ENCODE data around the gene CC2D1B. TPM values are rescaled to one million over a fixed set of nuclear protein-coding genes. Genes with fewer than 3 reads are reported as not detected.

The CC2D1B gene
- total RNA-seq (2011; cell fraction: chromatin; rRNA removed; ENCODE audit: low replicate concordance), result 70.2 and 156 TPM in 2 replicates
- total RNA-seq (2011; cell fraction: nucleolus; rRNA removed), result 81.2 and 87.4 TPM in 2 replicates
- total RNA-seq (2011; cell fraction: nucleoplasm; rRNA removed), result 68.6 and 74.7 TPM in 2 replicates
- total RNA-seq (2014; rRNA removed) (25.5 and 29.7 TPM in 2 replicates), total RNA-seq (2014; rRNA removed; fragmentation: Illumina TruSeq; extraction: Trizol) (19.4 and 20.2 TPM in 2 replicates), total RNA-seq (2015; rRNA removed; fragmentation: Illumina TruSeq; extraction: Trizol) (25.3 and 28.6 TPM in 2 replicates), total RNA-seq (2021) (27.7 and 33.6 TPM in 2 replicates), polyA plus RNA-seq (2011; rRNA removed) (12.6 and 18.9 TPM in 2 replicates), polyA plus RNA-seq (2014; fragmentation: Illumina TruSeq; extraction: Trizol) (21.1 and 25.8 TPM in 2 replicates), polyA plus RNA-seq (2014; fragmentation: Nextera tagmentation; extraction: Ambion mirVana) (1 to 10 TPM; 1.2 to 1.5 TPM), polyA plus RNA-seq (2014; rRNA removed) (22.7 and 25.6 TPM in 2 replicates), polyA minus RNA-seq (2011; rRNA and poly(A)+ RNA removed) (11.8 and 12.0 TPM in 2 replicates), Bru-seq, nascent RNA (percentile 82 among the genes with signal in this experiment), BruChase-seq, experiment 1, labeled RNA remaining after a 2-hour chase (percentile 67 among the genes with signal in this experiment), BruChase-seq, experiment 2, labeled RNA remaining after a 6-hour chase (percentile 73 among the genes with signal in this experiment)
- 9.4 and 12.9 TPM in 2 replicates for polyA plus RNA-seq (2011; cell fraction: cytosol; rRNA removed)
- 103 and 117 TPM in 2 replicates for polyA plus RNA-seq (2011; cell fraction: nucleus; rRNA removed)
- polyA plus RNA-seq (2012), result 23.4 and 39.3 TPM in 2 replicates
- polyA minus RNA-seq (2011; cell fraction: cytosol; rRNA and poly(A)+ RNA removed), result 18.3 and 21.1 TPM in 2 replicates
- polyA minus RNA-seq (2011; cell fraction: nucleus; rRNA and poly(A)+ RNA removed), result 39.9 and 50.9 TPM in 2 replicates
- long read RNA-seq, experiment 1, full-length matches to known transcripts, result 13 of 97 reads
- long read RNA-seq, experiment 1, partial matches to known transcripts, result 57 of 97 reads
- long read RNA-seq, experiment 1, other reads (novel, unspliced or antisense), result 27 of 97 reads
- long read RNA-seq, experiment 2, transcript CC2D1B-201 (25 exons, 3,377 nt), result major isoform, 5 of 33 reads
- long read RNA-seq, experiment 2, partial matches to known transcripts, result 18 of 33 reads
- long read RNA-seq, experiment 2, other reads (novel, unspliced or antisense), result 9 of 33 reads
- long read RNA-seq, experiment 3, partial matches to known transcripts, result 1 of 3 reads
- long read RNA-seq, experiment 3, other reads (novel, unspliced or antisense), result 2 of 3 reads

GRCh38 chr1:52365746-52366516 lies at the start of gene CC2D1B:
Gene CC2D1B, minus strand, starts transcription at chr1:52366205. Its CDS starts 1,585 bp downstream, at chr1:52364620.
- peak within 1 kb of the TSS; percentile 85 for H2AFZ ChIP-seq (ENCODE audit: low read depth, low read length)
- BruUV-seq (replicated peaks), result no TSS peak
- H3K27ac ChIP-seq (ENCODE audit: extremely low read depth, low read depth, low read length), result peak within 1 kb of the TSS; percentile 93
- H3K9me1 ChIP-seq (ENCODE audit: control insufficient read depth, insufficient read depth, low read length), result peaks cover 5% of the 10 kb centered on the region
- peak within 1 kb of the TSS; percentile 77 for H3K4me3 ChIP-seq
- peak within 1 kb of the TSS; percentile 91 for H3K4me2 ChIP-seq (ENCODE audit: insufficient read depth, low read length)
- H4K20me1 ChIP-seq (replicated peaks; ENCODE audit: control insufficient read depth, insufficient read depth, low read length), result no peaks in the 10 kb centered on the region; the same call in 1 of the 2 replicates
- DNase-seq (ENCODE audit: extremely low read depth in 1 of 4, low spot score in 3 of 4) (peak; percentile 100), FAIRE-seq (peak; percentile 79), ATAC-seq (peak; percentile 96)
- ChIA-PET POLR2A (interaction anchor here (0.5 to 3.7 kb wide), 23 partner anchors 8 to 800 kb away, joined by 3 to 29 read pairs (median 3); partner anchors contain the start of genes ORC1, PRPF38A and TUT4), CTCF (ENCODE audit: low intra/inter-chr PET ratio) (interaction anchor here (1.0 kb wide), 1 partner anchor 319 kb away, joined by 3 read pairs; no protein-coding TSS in a partner anchor)
- intact Hi-C loops (cut with micrococcal nuclease) (loop anchor here (2.0 kb wide), 2 partner anchors 223 to 321 kb away; partner anchors contain the start of gene ZFYVE9), in situ Hi-C loops (cut with MboI) (no loop called here)
- under 1% methylated on average over 80 of the region's 92 CpGs for WGBS (ENCODE audit: insufficient coverage, low coverage, missing lambda C conversion rate)
- H3K27me3 ChIP-seq (ENCODE audit: control insufficient read depth in 2 of 2, insufficient read depth in 2 of 2, low read length in 2 of 2), result no peaks in the 10 kb centered on the region
- peaks cover 42% of the 10 kb centered on the region; the same call in 2 of the 3 replicates for H3K36me3 ChIP-seq (ENCODE audit: control insufficient read depth, insufficient read depth, low read length)
- H3K9ac ChIP-seq (ENCODE audit: insufficient read depth in 1 of 2, low read depth in 2 of 2, low read length in 2 of 2), result peak within 1 kb of the TSS; percentile 95 to 98
- peaks cover 22% of the 10 kb centered on the region for H3K79me2 ChIP-seq (ENCODE audit: control insufficient read depth, insufficient read depth, low read length)
- peaks cover 21 to 37% of the 10 kb centered on the region in 2 experiments for H3K4me1 ChIP-seq (replicated peaks in 1 of 2; ENCODE audit: control insufficient read depth in 2 of 2, insufficient read depth in 2 of 2, low read length in 2 of 2)
- no peaks in the 10 kb centered on the region for H3K9me3 ChIP-seq (replicated peaks; ENCODE audit: control insufficient read depth, insufficient read depth, low read depth, low read length)
- TF ChIP-seq POLR2B (IDR thresholded peaks at IDR 0.05; ENCODE audit: low read depth, partially characterized antibody) (peak; percentile 92), OTX1 (CRISPR knock-in tag; IDR thresholded peaks at IDR 0.05) (no peak), CCNT2 (IDR thresholded peaks at IDR 0.05; ENCODE audit: borderline replicate concordance, extremely low read depth, insufficient read length, low read depth, low read length) (peak; percentile 95), DACH1 (IDR thresholded peaks at IDR 0.05; ENCODE audit: partially characterized antibody) (peak; percentile 70), ATF2 (CRISPR knock-in tag; IDR thresholded peaks at IDR 0.05) (0 out of 2 replicates have a peak, but pooled peaks have one; percentile 45), ZNF695 (CRISPR knock-in tag; IDR thresholded peaks at IDR 0.05) (no peak), KLF1 (tag; IDR thresholded peaks at IDR 0.05) (peak; percentile 95), ZKSCAN1 (IDR thresholded peaks at IDR 0.05; ENCODE audit: low read depth, low read length) (peak; percentile 67; the same call in 1 of the 2 replicates), MNT (conservative IDR thresholded peaks at IDR 0.05) (peak; percentile 91 to 96), BCOR (IDR thresholded peaks at IDR 0.05) (0 out of 2 replicates have a peak, but pooled peaks have one; percentile 3), ZFP36 (IDR thresholded peaks at IDR 0.05; ENCODE audit: low read depth, low read length, partially characterized antibody) (peak; percentile 26), DMBX1 (CRISPR knock-in tag; IDR thresholded peaks at IDR 0.05; ENCODE audit: borderline replicate concordance) (no peak), TCF7 (IDR thresholded peaks at IDR 0.05; ENCODE audit: borderline replicate concordance) (0 out of 2 replicates have a peak, but pooled peaks have one; percentile 48)
